Mesothelial cell of epicardium (in vitro differentiated cells): Measurements from ENCODE around the gene AP2B1. TPM values are rescaled to one million over a fixed set of nuclear protein-coding genes. Genes with fewer than 3 reads are reported as not detected.

Experiments used
- DNase-seq, 2 experiments: peaks; one replicate each; pipeline ENCODE4 v3.0.0; 2021; ENCODE audit warnings: low spot score in 2 of 2; ENCODE audit not compliant: unreplicated experiment in 2 of 2
- H3K27ac Mint-ChIP-seq: 2 replicates; pipeline ENCODE4 v1.8.0; 2021; ENCODE audit warnings: mixed read lengths
- H3K27me3 Mint-ChIP-seq: 2 replicates; pipeline ENCODE4 v1.8.0; 2021; ENCODE audit warnings: low read depth, mixed read lengths
- H3K36me3 Mint-ChIP-seq: 2 replicates; pipeline ENCODE4 v1.8.0; 2021; ENCODE audit warnings: mixed read lengths
- H3K4me1 Mint-ChIP-seq: 2 replicates; pipeline ENCODE4 v1.8.0; 2021; ENCODE audit warnings: mixed read lengths
- H3K4me3 Mint-ChIP-seq: 2 replicates; pipeline ENCODE4 v1.8.0; 2021; ENCODE audit warnings: mild to moderate bottlenecking, moderate library complexity, mixed read lengths
- H3K9me3 Mint-ChIP-seq: 2 replicates; pipeline ENCODE4 v1.8.0; 2021; ENCODE audit warnings: mixed read lengths
- CTCF ChIP-seq: fragments of 200-600 bp; sonication (generic); IDR thresholded peaks from one replicate; pipeline ENCODE4 v1.5.0; 2021; ENCODE audit warnings: antibody characterized with exemption; ENCODE audit not compliant: unreplicated experiment
- total RNA-seq: library from RNA; stranded (reverse); gene quantifications from 3 replicates; pipeline ENCODE4 v1.2.1, GENCODE V29; 2021

The AP2B1 gene
- total RNA-seq, 1 donor from 2014 or later = 155 TPM

- H3K27ac Mint-ChIP-seq = peak overlapping the region; percentile 87
Observed at GRCh38 chr17:35764123-35764991, 177.2 kb downstream of the AP2B1 start.

GRCh38 chr17:35765086-35765710 lies 178.1 kb downstream of the AP2B1 start:
- peak overlapping the region; percentile 9 for H3K27ac Mint-ChIP-seq

More at GRCh38 chr17:35764123-35764991, 177.2 kb downstream of the AP2B1 start:
- peak overlapping the region; percentile 78 for H3K4me3 Mint-ChIP-seq
- no peaks in the 10 kb centered on the region for H3K36me3 Mint-ChIP-seq
- no peaks in the 10 kb centered on the region for H3K27me3 Mint-ChIP-seq
- peak; percentile 92 for TF ChIP-seq CTCF
- peaks cover 7% of the 10 kb centered on the region for H3K4me1 Mint-ChIP-seq
- DNase-seq = peak; percentile 85 to 92
- no peaks in the 10 kb centered on the region for H3K9me3 Mint-ChIP-seq

GRCh38 chr17:35765756-35766488 lies 178.8 kb downstream of the AP2B1 start:
- Mint-ChIP-seq H3K27ac (no peak overlapping the region), H3K9me3 (no peaks in the 10 kb centered on the region), H3K27me3 (no peaks in the 10 kb centered on the region), H3K36me3 (no peaks in the 10 kb centered on the region), H3K4me3 (no peak overlapping the region), H3K4me1 (peaks cover 7% of the 10 kb centered on the region)
- DNase-seq = no peak
- no peak for TF ChIP-seq CTCF

More at GRCh38 chr17:35765086-35765710, 178.1 kb downstream of the AP2B1 start:
- H3K4me3 Mint-ChIP-seq = peak overlapping the region; percentile 78
- H3K4me1 Mint-ChIP-seq = peaks cover 7% of the 10 kb centered on the region
- DNase-seq = no peak
- no peaks in the 10 kb centered on the region for H3K9me3 Mint-ChIP-seq
- H3K27me3 Mint-ChIP-seq = no peaks in the 10 kb centered on the region
- no peak for TF ChIP-seq CTCF
- no peaks in the 10 kb centered on the region for H3K36me3 Mint-ChIP-seq

GRCh38 chr17:35766489-35766877 lies 179.4 kb downstream of the AP2B1 start:
- no peak for DNase-seq
- Mint-ChIP-seq H3K4me3 (no peak overlapping the region), H3K9me3 (no peaks in the 10 kb centered on the region), H3K27ac (no peak overlapping the region), H3K27me3 (no peaks in the 10 kb centered on the region), H3K4me1 (peaks cover 7% of the 10 kb centered on the region), H3K36me3 (no peaks in the 10 kb centered on the region)
- TF ChIP-seq CTCF = no peak

GRCh38 chr17:35766903-35767510 lies 179.9 kb downstream of the AP2B1 start:
- Mint-ChIP-seq H3K4me3 (no peak overlapping the region), H3K9me3 (no peaks in the 10 kb centered on the region), H3K4me1 (peaks cover 7% of the 10 kb centered on the region), H3K27ac (no peak overlapping the region), H3K27me3 (no peaks in the 10 kb centered on the region), H3K36me3 (no peaks in the 10 kb centered on the region)
- DNase-seq = no peak
- no peak for TF ChIP-seq CTCF
